ENCODE results near the gene LRP2. TPM values are rescaled to one million over a fixed set of nuclear protein-coding genes. Genes with fewer than 3 reads are reported as not detected.

LRP2 gene
- total RNA-seq, 4 donors from 2014 or later: not detected

DNA sequence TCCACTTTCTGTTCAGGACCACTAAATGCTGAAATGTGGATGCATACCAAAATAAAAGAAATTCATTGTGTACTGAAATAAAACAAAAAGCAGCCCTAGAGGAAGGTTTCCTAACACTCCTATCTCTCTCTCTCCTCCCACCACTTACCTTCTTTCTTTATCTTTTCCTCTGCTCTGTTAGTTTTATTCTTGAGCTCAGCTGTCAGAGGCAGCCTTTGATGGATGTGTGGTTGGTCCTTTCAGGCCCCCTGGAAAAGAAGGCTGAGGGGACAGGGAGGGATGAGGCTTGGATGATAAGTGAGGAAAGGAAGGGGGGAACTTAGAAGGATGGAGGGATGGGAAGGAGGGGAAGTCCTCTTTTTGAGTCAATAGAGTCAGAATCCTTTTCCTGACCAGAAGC, 245.3 kb downstream of the LRP2 start:
- Histone ChIP-seq H3K36me3 (no peaks in the 10 kb centered on the region), H3K9me3 (no peaks in the 10 kb centered on the region), H3K27me3 (no peaks in the 10 kb centered on the region), H3K4me3 (no peak overlapping the region), H3K4me1 (no peaks in the 10 kb centered on the region), H3K27ac (no peak overlapping the region)
- DNase-seq: no peak
- TF ChIP-seq, protein P1, sequence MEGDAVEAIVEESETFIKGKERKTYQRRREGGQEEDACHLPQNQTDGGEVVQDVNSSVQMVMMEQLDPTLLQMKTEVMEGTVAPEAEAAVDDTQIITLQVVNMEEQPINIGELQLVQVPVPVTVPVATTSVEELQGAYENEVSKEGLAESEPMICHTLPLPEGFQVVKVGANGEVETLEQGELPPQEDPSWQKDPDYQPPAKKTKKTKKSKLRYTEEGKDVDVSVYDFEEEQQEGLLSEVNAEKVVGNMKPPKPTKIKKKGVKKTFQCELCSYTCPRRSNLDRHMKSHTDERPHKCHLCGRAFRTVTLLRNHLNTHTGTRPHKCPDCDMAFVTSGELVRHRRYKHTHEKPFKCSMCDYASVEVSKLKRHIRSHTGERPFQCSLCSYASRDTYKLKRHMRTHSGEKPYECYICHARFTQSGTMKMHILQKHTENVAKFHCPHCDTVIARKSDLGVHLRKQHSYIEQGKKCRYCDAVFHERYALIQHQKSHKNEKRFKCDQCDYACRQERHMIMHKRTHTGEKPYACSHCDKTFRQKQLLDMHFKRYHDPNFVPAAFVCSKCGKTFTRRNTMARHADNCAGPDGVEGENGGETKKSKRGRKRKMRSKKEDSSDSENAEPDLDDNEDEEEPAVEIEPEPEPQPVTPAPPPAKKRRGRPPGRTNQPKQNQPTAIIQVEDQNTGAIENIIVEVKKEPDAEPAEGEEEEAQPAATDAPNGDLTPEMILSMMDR (IDR thresholded peaks at IDR 0.05): no peak
- no peak for TF ChIP-seq POLR2A (IDR thresholded peaks at IDR 0.05)

DNA sequence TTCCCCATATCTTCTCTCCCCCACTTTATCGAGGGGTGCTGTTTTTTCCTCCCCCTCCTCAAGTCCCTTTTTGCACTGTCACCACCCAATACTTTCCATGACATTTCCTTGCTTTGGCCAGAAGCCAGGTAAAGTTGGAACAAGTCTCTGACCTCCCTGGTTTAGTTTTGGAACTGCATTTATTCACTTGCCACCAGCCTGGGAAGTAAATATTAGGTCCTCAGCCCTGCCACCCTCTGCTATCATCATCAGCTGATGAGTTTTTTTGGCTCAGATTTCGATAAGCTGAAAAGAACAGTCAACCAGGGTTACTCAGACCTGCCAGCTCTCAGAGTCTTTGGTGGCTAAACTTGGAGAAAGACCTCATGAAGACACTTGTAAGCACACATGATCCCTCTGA, 246.0 kb downstream of the LRP2 start:
- no peaks in the 10 kb centered on the region for H3K36me3 ChIP-seq
- no peak overlapping the region for H3K4me3 ChIP-seq
- TF ChIP-seq, protein P1 (IDR thresholded peaks at IDR 0.05): no peak
- no peak for TF ChIP-seq POLR2A (IDR thresholded peaks at IDR 0.05)
- H3K27me3 ChIP-seq: no peaks in the 10 kb centered on the region
- no peaks in the 10 kb centered on the region for H3K9me3 ChIP-seq
- no peaks in the 10 kb centered on the region for H3K4me1 ChIP-seq
- no peak for DNase-seq
- H3K27ac ChIP-seq: no peak overlapping the region

- no peaks in the 10 kb centered on the region for H3K9me3 ChIP-seq
- no peaks in the 10 kb centered on the region for H3K36me3 ChIP-seq
- DNase-seq: no peak
- no peak for TF ChIP-seq POLR2A (IDR thresholded peaks at IDR 0.05)
- TF ChIP-seq, protein P1 (IDR thresholded peaks at IDR 0.05): no peak
- H3K4me3 ChIP-seq: no peak overlapping the region
- no peak overlapping the region for H3K27ac ChIP-seq
- H3K4me1 ChIP-seq: no peaks in the 10 kb centered on the region
- no peaks in the 10 kb centered on the region for H3K27me3 ChIP-seq
Measured at GRCh38 chr2:169114056-169114455, 248.3 kb downstream of the LRP2 start.

- no peaks in the 10 kb centered on the region for H3K4me1 ChIP-seq
- no peak overlapping the region for H3K4me3 ChIP-seq
- no peaks in the 10 kb centered on the region for H3K9me3 ChIP-seq
- TF ChIP-seq, protein P1 (IDR thresholded peaks at IDR 0.05): no peak
- no peak for TF ChIP-seq POLR2A (IDR thresholded peaks at IDR 0.05)
- H3K27me3 ChIP-seq: no peaks in the 10 kb centered on the region
- H3K36me3 ChIP-seq: no peaks in the 10 kb centered on the region
- DNase-seq: peak in 1 of 3 donors; percentile 74
- no peak overlapping the region for H3K27ac ChIP-seq
Measured at GRCh38 chr2:169112841-169113240, 249.5 kb downstream of the LRP2 start.

DNA sequence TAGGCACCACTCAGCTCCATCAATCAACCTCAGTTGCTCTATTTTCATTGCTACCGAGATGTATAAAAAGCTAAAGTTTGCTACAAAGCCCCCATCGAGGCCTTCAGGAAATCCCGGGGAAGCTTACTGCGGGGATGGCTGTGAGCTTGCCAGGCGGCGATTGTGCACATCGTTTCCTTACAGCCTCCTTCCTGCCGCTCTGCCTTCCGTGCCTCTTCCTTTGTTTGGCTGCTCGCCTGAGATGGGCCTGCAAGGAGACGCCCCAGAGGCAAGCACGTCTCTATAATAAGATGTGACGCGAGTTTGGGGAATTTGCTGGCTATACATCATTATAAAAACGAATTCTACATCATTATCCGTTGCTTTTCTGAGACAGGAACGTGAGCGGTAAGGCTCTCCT, 251.4 kb downstream of the LRP2 start:
- no peak for DNase-seq
- Histone ChIP-seq H3K36me3 (no peaks in the 10 kb centered on the region), H3K27ac (no peak overlapping the region), H3K4me1 (no peaks in the 10 kb centered on the region), H3K27me3 (no peaks in the 10 kb centered on the region), H3K4me3 (no peak overlapping the region), H3K9me3 (no peaks in the 10 kb centered on the region)
- TF ChIP-seq POLR2A (IDR thresholded peaks at IDR 0.05): no peak
- TF ChIP-seq, protein P1 (IDR thresholded peaks at IDR 0.05): no peak

- Histone ChIP-seq H3K9me3 (no peaks in the 10 kb centered on the region), H3K27ac (no peak overlapping the region), H3K27me3 (no peaks in the 10 kb centered on the region), H3K4me3 (no peak overlapping the region), H3K4me1 (no peaks in the 10 kb centered on the region), H3K36me3 (no peaks in the 10 kb centered on the region)
- no peak for TF ChIP-seq POLR2A (IDR thresholded peaks at IDR 0.05)
- TF ChIP-seq, protein P1 (IDR thresholded peaks at IDR 0.05): no peak
- DNase-seq: no peak
Measured at GRCh38 chr2:169110419-169110818, 251.9 kb downstream of the LRP2 start.
